22Rv1 (cell line): Measurements from ENCODE around the gene MEIS3.

Experiments
- CTCF ChIP-seq: fragments of 450-650 bp; IDR thresholded peaks from 2 replicates; pipeline ENCODE4 v1.5.1; 2017; ENCODE audit warnings: mild to moderate bottlenecking
- ZFX ChIP-seq: fragments of 450-650 bp; IDR thresholded peaks from 2 replicates; pipeline ENCODE4 v1.6.1; 2017; ENCODE audit warnings: antibody characterized with exemption, borderline replicate concordance

DNA sequence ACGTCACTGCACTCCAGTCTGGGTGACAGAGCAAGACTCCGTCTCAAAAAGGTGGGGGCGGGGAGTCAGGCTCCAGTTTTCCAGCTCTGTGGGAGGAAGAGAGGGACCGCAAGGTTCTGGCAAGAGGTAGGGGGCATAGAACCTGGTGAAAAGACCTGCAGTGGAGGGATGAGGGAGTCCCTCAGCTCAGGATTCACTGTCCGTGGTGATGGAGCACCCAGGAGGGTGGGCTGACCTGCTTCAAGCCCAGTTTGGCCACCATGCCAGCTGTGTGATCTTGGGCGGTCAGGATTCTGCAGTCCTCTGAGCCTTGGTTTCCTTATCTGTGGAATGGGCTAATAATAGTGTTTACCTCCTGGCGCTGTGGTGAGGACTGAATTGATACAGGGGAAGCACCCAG, 31.2 kb upstream of the MEIS3 start:
- no peak for TF ChIP-seq CTCF
- TF ChIP-seq ZFX = no peak
